M059J (cell line): ENCODE measurements around the gene MAN2A2. TPM values are rescaled to one million over a fixed set of nuclear protein-coding genes. Genes with fewer than 3 reads are reported as not detected.

ENCODE experiments used
- DNase-seq: peaks from one replicate; pipeline ENCODE4 v3.0.0-alpha.2; 2012; ENCODE audit warnings: low read depth
- total RNA-seq: library from RNA; depleted of rRNA; stranded (reverse); fragments of >200 nt; shearing (Covaris generic); gene quantifications from 2 replicates; pipeline ENCODE4 v1.2.3, GENCODE V29; 2014; rRNA removed

The MAN2A2 gene
- total RNA-seq, result 4.2 and 9.6 TPM in 2 replicates

DNA sequence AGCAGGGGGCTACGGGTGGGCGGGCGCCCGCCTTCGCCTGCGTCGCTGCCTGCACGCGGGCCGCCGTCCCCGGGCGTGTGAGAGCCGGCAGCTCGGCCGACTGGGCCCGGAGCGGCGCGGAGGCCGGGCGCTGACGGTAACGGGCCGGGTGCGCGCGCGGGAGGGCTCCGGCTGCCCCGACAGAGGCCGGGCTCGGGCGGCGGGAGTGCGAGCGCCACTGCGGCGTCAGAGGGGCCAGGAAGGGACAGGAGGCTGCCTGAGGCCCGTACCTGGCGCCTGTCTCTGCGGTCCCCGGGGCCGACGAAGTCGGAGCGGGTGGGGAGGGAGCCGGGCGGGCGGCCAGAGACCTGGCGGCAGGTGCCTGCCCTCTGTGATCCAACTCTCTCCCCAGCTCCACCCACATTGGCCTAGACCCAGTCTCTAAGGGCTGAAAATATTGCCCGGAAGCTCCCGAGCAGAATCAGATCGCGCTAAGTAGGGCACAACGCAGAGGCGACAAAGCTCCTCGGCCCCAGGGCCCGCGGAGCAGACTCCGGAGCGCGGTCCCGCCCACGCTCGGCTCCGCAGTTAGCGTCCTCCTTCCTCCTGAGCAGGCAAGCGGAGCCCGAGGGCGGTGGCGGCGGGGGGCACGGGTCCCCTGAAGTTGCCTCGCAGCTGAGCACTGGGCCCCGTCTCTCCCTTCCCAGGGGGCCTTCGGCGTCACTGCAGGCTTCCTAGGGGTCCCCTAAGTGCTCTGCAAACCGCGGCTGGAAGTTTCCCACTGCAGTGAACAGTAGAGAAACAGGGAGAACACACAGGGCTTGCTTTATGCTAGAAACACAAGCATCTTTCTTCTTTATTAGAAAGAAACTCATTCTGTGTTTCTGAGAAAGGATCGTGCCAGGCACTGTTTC lies at the start of gene MAN2A2:
MAN2A2 (plus strand) TSS at position 463 of the 893 bp plus-strand sequence. CDS start 906 bp downstream, outside the sequence.
- DNase-seq, result peak; percentile 54

DNA sequence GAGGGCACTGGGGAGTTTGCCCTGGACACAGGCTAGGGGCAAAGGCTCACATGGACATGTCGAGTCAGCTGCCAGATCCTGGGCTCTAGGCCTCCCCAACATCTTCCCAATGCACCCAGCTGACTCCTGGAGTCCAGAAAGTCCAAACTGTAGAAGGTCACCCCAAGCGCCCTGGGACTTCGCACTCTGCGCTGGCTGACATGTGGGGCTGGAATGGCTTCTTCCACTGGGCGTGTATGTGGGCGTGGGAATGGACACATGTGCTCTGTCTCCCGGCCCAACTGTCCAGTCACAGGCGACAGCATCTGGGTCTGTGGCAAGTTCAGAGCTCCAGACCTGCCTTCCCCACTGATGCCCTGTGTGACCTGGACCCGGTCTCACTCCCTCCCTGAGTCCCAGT lies 48.0 kb upstream of the MAN2A2 start:
- DNase-seq, result no peak

DNA sequence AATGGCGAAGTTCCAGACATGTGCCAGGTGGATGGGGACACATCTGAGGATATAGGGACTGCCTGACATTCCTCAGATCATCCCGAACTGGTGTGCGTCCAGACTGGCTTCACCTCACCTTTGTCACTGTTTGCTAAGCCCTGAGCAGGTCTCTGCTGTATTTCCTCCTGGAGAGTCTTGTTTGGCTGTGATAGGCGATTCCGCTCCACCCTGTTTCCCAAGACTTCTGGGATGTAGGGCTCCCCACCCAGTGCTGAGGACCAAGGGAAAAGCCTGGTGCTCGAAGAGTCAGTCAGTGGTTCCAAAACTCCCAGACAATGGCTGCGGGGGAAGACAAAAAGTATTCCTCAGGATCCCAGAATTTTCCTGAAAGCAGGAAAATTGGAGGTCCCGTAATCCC lies 45.8 kb upstream of the MAN2A2 start:
- DNase-seq, result no peak

- DNase-seq, result no peak
These were observed 45.1 kb upstream of the MAN2A2 start for GRCh38 chr15:90857883-90858443.

- DNase-seq, result no peak
These were observed 43.6 kb upstream of the MAN2A2 start for GRCh38 chr15:90859234-90860131.

DNA sequence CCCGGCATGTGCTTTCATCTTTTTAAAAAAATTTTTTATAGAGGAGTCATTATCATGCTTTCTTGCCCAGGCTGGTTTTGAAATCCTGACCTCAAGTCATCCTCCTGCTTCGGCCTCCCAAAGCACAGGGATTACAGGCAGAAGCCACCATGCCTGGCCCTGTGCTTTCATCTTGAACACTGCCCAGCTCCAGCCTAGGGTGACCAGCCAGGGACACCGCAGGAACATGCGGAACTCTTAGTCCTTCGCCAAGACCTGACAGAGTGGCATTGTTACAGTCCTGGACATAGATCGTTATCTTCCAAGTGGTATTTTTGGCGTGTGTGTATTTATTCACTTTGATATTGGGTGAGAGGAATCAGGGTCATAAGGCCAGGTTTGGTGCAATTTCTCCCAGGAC lies 42.7 kb upstream of the MAN2A2 start:
- no peak for DNase-seq

GRCh38 chr15:90860942-90861675 lies 42.0 kb upstream of the MAN2A2 start:
- DNase-seq, result no peak

- DNase-seq, result no peak
These were observed 40.6 kb upstream of the MAN2A2 start for GRCh38 chr15:90862487-90862886.

GRCh38 chr15:90862964-90863778 lies 39.9 kb upstream of the MAN2A2 start:
- peak; percentile 32 for DNase-seq

GRCh38 chr15:90863987-90864386 lies 39.1 kb upstream of the MAN2A2 start:
- DNase-seq, result no peak

DNA sequence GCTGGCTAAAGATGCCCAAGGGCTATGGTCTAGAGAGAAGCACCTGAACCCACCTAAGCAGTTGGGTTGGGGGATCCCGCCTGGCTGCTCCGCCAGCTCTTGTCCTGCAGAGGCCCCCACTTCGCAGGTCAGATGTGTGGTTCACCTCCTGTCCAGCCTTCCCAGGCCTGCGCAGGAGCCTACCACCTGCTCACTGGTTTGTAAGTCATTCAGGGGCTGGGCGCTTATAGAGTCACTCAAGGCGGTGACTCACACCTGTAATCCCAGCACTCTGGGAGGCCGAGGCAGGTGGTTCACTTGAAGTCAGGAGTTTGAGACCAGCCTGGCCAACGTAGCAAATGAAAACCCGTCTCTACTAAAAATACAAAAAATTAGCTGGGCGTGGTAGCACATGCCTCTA lies 38.6 kb upstream of the MAN2A2 start:
- DNase-seq, result peak; percentile 46

DNA sequence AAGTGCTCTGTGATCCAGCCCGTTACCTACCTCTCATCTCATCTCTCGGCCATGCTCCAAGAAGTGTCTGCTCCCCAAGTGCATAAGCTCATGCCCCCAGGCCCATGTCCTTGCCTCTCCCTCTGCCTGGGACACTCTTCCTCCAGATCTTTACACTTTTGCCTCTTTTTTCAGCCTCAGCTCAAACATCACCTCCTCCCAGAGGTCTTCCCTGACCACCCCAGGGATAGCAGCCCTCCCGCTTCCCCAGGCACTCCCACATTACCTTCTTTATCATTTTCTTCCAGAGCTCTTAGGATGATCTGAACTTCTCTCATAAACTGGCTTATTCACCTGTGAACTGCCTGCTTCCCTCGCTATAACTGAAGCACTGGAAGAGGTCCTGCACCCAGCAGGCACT lies 37.4 kb upstream of the MAN2A2 start:
- no peak for DNase-seq

DNA sequence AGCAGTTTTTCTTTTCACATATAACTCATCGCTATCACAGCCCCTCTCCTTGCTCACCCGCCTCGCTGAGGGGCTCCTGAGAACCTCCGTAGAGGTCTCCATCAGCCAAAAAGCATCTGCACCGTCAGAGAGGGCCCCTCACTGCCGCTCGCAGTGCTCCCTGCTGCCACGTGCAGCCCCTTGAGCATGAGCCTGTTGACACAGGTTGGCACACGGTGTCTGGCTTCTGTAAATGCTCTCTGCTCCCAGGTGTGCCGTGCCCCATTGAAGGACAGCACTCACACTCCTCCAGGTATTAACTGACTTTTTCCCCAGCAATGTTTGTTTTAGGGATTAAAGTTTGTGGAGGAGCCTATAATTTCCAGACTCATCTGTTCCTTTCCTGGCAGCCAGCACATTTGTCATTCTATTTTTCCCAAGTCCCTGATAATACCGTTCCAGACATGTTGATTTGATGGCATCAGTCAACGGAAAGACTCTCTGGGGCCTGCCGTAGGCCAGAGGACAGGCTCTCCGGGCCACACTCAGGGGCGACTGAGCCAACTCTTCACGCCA lies 36.9 kb upstream of the MAN2A2 start:
- DNase-seq, result no peak

DNA sequence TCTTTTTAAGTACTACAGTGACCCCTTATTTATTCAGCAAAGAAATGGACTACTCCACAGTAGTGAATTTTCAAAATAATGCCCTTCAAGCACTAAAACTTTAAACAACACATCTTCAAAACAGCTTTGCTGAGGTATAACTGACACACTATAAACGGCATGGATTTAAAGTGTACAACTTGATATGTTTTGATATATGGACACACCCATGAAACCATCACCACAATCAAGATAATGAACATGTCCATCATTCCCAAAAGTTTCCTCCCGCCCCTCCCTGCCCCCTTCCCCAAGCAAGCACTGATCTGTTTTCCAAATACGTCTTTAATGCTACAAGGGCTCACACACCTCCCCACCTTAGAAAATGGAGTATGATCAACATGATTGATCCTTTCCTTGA lies 36.3 kb upstream of the MAN2A2 start:
- DNase-seq, result no peak

- DNase-seq, result no peak
These were observed 34.8 kb upstream of the MAN2A2 start, which contains the start of gene FURIN for GRCh38 chr15:90868261-90868689. FURIN (plus strand) TSS chr15:90868588; CDS start chr15:90875741, 7,153 bp downstream.

GRCh38 chr15:90869140-90869541 lies 34.0 kb upstream of the MAN2A2 start:
- no peak for DNase-seq

- DNase-seq, result peak; percentile 95
These were observed 33.3 kb upstream of the MAN2A2 start for GRCh38 chr15:90869601-90870353.

- DNase-seq, result peak; percentile 57
These were observed 32.6 kb upstream of the MAN2A2 start for GRCh38 chr15:90870354-90871138.
